ENCODE results near the gene MARCO.

Gene MARCO

DNA sequence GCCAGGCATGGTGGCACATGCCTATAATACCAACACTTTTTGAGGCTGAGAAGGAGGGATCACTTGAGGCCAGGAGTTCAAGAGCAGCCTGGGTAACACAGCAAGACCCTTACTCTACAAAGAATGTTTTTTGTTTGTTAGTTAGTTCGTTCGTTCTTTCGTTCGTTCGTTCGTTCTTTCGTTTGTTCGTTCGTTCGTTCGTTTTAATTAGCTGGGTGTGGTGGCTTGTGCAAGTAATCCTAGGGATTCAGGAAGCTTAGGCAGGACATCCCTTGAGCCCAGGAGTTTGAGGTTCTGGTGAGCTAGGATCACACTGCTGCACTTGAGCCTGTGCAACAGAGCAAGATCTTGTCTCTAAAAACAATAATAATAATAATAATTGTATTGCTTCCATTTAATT is 98.7 kb downstream of the MARCO start:
- H3K9ac ChIP-seq (ENCODE audit: low read length in 2 of 2): no peak overlapping the region

More for the DNA sequence above, 98.7 kb downstream of the MARCO start:
- Histone ChIP-seq H3K4me3 (ENCODE audit: low read length in 2 of 2) (no peak overlapping the region), H3K27ac (ENCODE audit: low read length) (no peak overlapping the region), H3K4me1 (ENCODE audit: control insufficient read depth, insufficient read depth, low read length) (no peaks in the 10 kb centered on the region), H3K36me3 (ENCODE audit: control insufficient read depth in 2 of 2, insufficient read depth in 2 of 2, low read length in 2 of 2) (no peaks in the 10 kb centered on the region), H3K9me3 (ENCODE audit: control insufficient read depth in 2 of 2, low read length in 2 of 2) (peaks cover 0 to 3% of the 10 kb centered on the region in 2 donors), H3K27me3 (ENCODE audit: control insufficient read depth in 1 of 2, insufficient read depth in 2 of 2, low read length in 2 of 2) (no peaks in the 10 kb centered on the region)

Data from stomach smooth muscle (tissue), 2 donors.